Measurements from ENCODE around the gene TUBAL3. TPM values are rescaled to one million over a fixed set of nuclear protein-coding genes. Genes with fewer than 3 reads are reported as not detected.

TUBAL3 gene
- total and polyA plus RNA-seq, 2 donors (not counting 3 experiments of a cell fraction or from before 2014, with no cell fraction given) = not detected

GRCh38 chr10:5393529-5393928 lies 11.1 kb downstream of the TUBAL3 start:
- POLR2A ChIA-PET = no interaction called here
- CTCF ChIA-PET = interaction anchor here (1.5 kb wide), 1 partner anchor 10 kb away, joined by 6 read pairs; no protein-coding TSS in a partner anchor
- DNase-seq (ENCODE audit: low read depth, low spot score) (no peak), FAIRE-seq (no peak)
- H4K20me1 ChIP-seq (replicated peaks; ENCODE audit: control insufficient read depth, extremely low read depth, insufficient read depth, low read length) = no peaks in the 10 kb centered on the region
- no TSS peak for BruUV-seq (replicated peaks)
- no peak overlapping the region for H3K9ac ChIP-seq (replicated peaks; ENCODE audit: extremely low read depth, insufficient read depth, low read length)
- dilution Hi-C loops (cut with MboI; ENCODE audit: extremely low pct_ligation_motif_present, low sequenced_read_pairs) = no loop called here
- no peaks in the 10 kb centered on the region for H3K9me3 ChIP-seq (replicated peaks; ENCODE audit: control insufficient read depth, insufficient read depth, low read length)
- no peaks in the 10 kb centered on the region for H3K9me1 ChIP-seq (replicated peaks; ENCODE audit: control insufficient read depth, extremely low read depth, insufficient read depth, low read length)
- no peak overlapping the region for H3K4me2 ChIP-seq (ENCODE audit: insufficient read depth, low read length)
- no peak overlapping the region for H3K4me3 ChIP-seq (replicated peaks in 1 of 3; ENCODE audit: insufficient read depth in 1 of 3, low read depth in 1 of 3, low read length in 3 of 3)
- H2AFZ ChIP-seq (ENCODE audit: low read depth, low read length) = no peak overlapping the region
- intact Hi-C loops (cut with micrococcal nuclease) = no loop called here
- TF ChIP-seq POLR2A (IDR thresholded peaks at IDR 0.05; ENCODE audit: low read depth, low read length) (no peak), GATA2 (IDR thresholded peaks at IDR 0.05; ENCODE audit: insufficient read depth, insufficient read length, low read depth, low read length) (no peak), CTCF (IDR thresholded peaks at IDR 0.05; ENCODE audit: extremely low read depth in 1 of 2, insufficient read depth in 1 of 2, low read depth in 1 of 2, low read length in 2 of 2) (no peak), POLR2AphosphoS5 (IDR thresholded peaks at IDR 0.05; ENCODE audit: insufficient read depth, low read depth, low read length) (no peak), MAX (IDR thresholded peaks at IDR 0.05; ENCODE audit: insufficient read depth, insufficient read length) (no peak), FOS (IDR thresholded peaks at IDR 0.05; ENCODE audit: borderline replicate concordance, insufficient read depth, low read length) (no peak), MYC (IDR thresholded peaks at IDR 0.05; ENCODE audit: low read depth, low read length) (no peak), JUN (IDR thresholded peaks at IDR 0.05; ENCODE audit: borderline replicate concordance, insufficient read depth, insufficient read length, low read depth) (no peak)
- no peak overlapping the region for H3K27ac ChIP-seq (ENCODE audit: insufficient read depth, low read depth, low read length)
- H3K36me3 ChIP-seq (ENCODE audit: control insufficient read depth in 2 of 2, extremely low read depth in 1 of 2, insufficient read depth in 2 of 2, low read length in 2 of 2) = no peaks in the 10 kb centered on the region
- no peaks in the 10 kb centered on the region for H3K79me2 ChIP-seq (ENCODE audit: control insufficient read depth, insufficient read depth, low read length)
- H3K27me3 ChIP-seq (ENCODE audit: control insufficient read depth in 2 of 2, insufficient read depth in 2 of 2, low read length in 2 of 2) = peaks cover 0 to 2% of the 10 kb centered on the region in 2 experiments
- no peaks in the 10 kb centered on the region for H3K4me1 ChIP-seq (ENCODE audit: control insufficient read depth, extremely low read depth, insufficient read depth, low read length)

Measured in endothelial cell of umbilical vein (primary cell).